HFFc6 (cell line): ENCODE results near the gene EVA1B. TPM values are rescaled to one million over a fixed set of nuclear protein-coding genes. Genes with fewer than 3 reads are reported as not detected.

Experiments
- DNase-seq: peaks from one replicate; pipeline ENCODE4 v3.0.0-alpha.2; 2018
- H3K27ac Mint-ChIP-seq: 2 replicates; pipeline ENCODE4 v1.8.0; 2020; ENCODE audit warnings: mild to moderate bottlenecking, mixed read lengths
- H3K27me3 Mint-ChIP-seq: 2 replicates; pipeline ENCODE4 v1.8.0; 2021; ENCODE audit warnings: mild to moderate bottlenecking, moderate library complexity, mixed read lengths; ENCODE audit not compliant: insufficient read depth
- H3K36me3 Mint-ChIP-seq: 2 replicates; pipeline ENCODE4 v1.8.0; 2021; ENCODE audit warnings: low read depth, mixed read lengths
- H3K4me1 Mint-ChIP-seq: 2 replicates; pipeline ENCODE4 v1.8.0; 2020; ENCODE audit warnings: low read depth, mixed read lengths
- H3K4me3 Mint-ChIP-seq: 2 replicates; pipeline ENCODE4 v1.8.0; 2020; ENCODE audit warnings: mild to moderate bottlenecking, moderate library complexity, mixed read lengths
- H3K9me3 Mint-ChIP-seq: 2 replicates; pipeline ENCODE4 v1.8.0; 2020; ENCODE audit warnings: mild to moderate bottlenecking, mixed read lengths
- CTCF ChIP-seq: fragments of 200-600 bp; sonication (generic); IDR thresholded peaks from 2 replicates; pipeline ENCODE4 v1.5.0; 2021; ENCODE audit warnings: antibody characterized with exemption, mild to moderate bottlenecking
- total RNA-seq, 6 experiments: library from RNA; stranded (reverse); fragmentation: NEBNext Ultra II Directional; extraction: Animal tissue kit (Norgen Biotek cat#: 25700); gene quantifications; 2 replicates in 1 of 6; 3 replicates in 5 of 6; pipeline ENCODE4 v1.2.3, GENCODE V29; 2021

The EVA1B gene
- total RNA-seq, 6 experiments from 2014 or later: 152 to 206 (median 155) TPM

GRCh38 chr1:36309397-36309796 lies 14.0 kb downstream of the EVA1B start:
- H3K27me3 Mint-ChIP-seq: peaks cover 6% of the 10 kb centered on the region
- H3K4me3 Mint-ChIP-seq: no peak overlapping the region
- H3K27ac Mint-ChIP-seq: no peak overlapping the region; the same call in 1 of the 2 replicates
- TF ChIP-seq CTCF: no peak
- peaks cover 22% of the 10 kb centered on the region for H3K36me3 Mint-ChIP-seq
- DNase-seq: no peak
- peaks cover 22% of the 10 kb centered on the region for H3K4me1 Mint-ChIP-seq
- H3K9me3 Mint-ChIP-seq: no peaks in the 10 kb centered on the region

- Mint-ChIP-seq H3K9me3 (no peaks in the 10 kb centered on the region), H3K27ac (peak overlapping the region; percentile 79; the same call in 1 of the 2 replicates), H3K4me3 (peak overlapping the region; percentile 87), H3K4me1 (peaks cover 29% of the 10 kb centered on the region), H3K27me3 (peaks cover 6% of the 10 kb centered on the region), H3K36me3 (peaks cover 31% of the 10 kb centered on the region)
- no peak for DNase-seq
- no peak for TF ChIP-seq CTCF
These were observed 15.7 kb downstream of the EVA1B start for GRCh38 chr1:36307601-36308330.

GRCh38 chr1:36306902-36307456 lies 16.5 kb downstream of the EVA1B start:
- H3K4me3 Mint-ChIP-seq: peak overlapping the region; percentile 87
- H3K36me3 Mint-ChIP-seq: peaks cover 35% of the 10 kb centered on the region
- peaks cover 6% of the 10 kb centered on the region for H3K27me3 Mint-ChIP-seq
- peak overlapping the region; percentile 79 for H3K27ac Mint-ChIP-seq
- peaks cover 29% of the 10 kb centered on the region for H3K4me1 Mint-ChIP-seq
- TF ChIP-seq CTCF: no peak
- no peaks in the 10 kb centered on the region for H3K9me3 Mint-ChIP-seq
- DNase-seq: peak; percentile 86

GRCh38 chr1:36306210-36306901 lies 17.1 kb downstream of the EVA1B start, which contains the start of gene SH3D21:
TSS of gene SH3D21 (plus strand) at chr1:36306368. CDS start at chr1:36306421, 53 bp downstream.
- H3K27ac Mint-ChIP-seq: peak within 1 kb of the TSS; percentile 79
- peaks cover 6% of the 10 kb centered on the region for H3K27me3 Mint-ChIP-seq
- peaks cover 30% of the 10 kb centered on the region for H3K4me1 Mint-ChIP-seq
- peak; percentile 11 for DNase-seq
- TF ChIP-seq CTCF: no peak; the same call in 1 of the 2 replicates
- peaks cover 35% of the 10 kb centered on the region for H3K36me3 Mint-ChIP-seq
- no peaks in the 10 kb centered on the region for H3K9me3 Mint-ChIP-seq
- H3K4me3 Mint-ChIP-seq: peak within 1 kb of the TSS; percentile 87

- no peaks in the 10 kb centered on the region for H3K9me3 Mint-ChIP-seq
- no peak overlapping the region for H3K4me3 Mint-ChIP-seq
- H3K27me3 Mint-ChIP-seq: peaks cover 6% of the 10 kb centered on the region
- TF ChIP-seq CTCF: no peak
- DNase-seq: no peak
- peaks cover 35% of the 10 kb centered on the region for H3K4me1 Mint-ChIP-seq
- H3K27ac Mint-ChIP-seq: peak overlapping the region; percentile 53
- H3K36me3 Mint-ChIP-seq: peaks cover 38% of the 10 kb centered on the region
These were observed 17.6 kb downstream of the EVA1B start for GRCh38 chr1:36305915-36306209.
